Type B pancreatic cell (in vitro differentiated cells): ENCODE measurements around the gene C19orf85. TPM values are rescaled to one million over a fixed set of nuclear protein-coding genes. Genes with fewer than 3 reads are reported as not detected.

Source experiments
- DNase-seq: peaks from one replicate; pipeline ENCODE4 v3.0.0; 2021; ENCODE audit warnings: mixed read lengths; ENCODE audit not compliant: unreplicated experiment; ENCODE audit errors: extremely low spot score
- H3K27ac Mint-ChIP-seq: 2 replicates; pipeline ENCODE4 v1.8.0; 2021; ENCODE audit warnings: mild to moderate bottlenecking, mixed read lengths
- H3K27me3 Mint-ChIP-seq: 2 replicates; pipeline ENCODE4 v1.8.0; 2021; ENCODE audit warnings: mixed read lengths
- H3K36me3 Mint-ChIP-seq: 2 replicates; pipeline ENCODE4 v1.8.0; 2021; ENCODE audit warnings: mixed read lengths
- H3K4me1 Mint-ChIP-seq: one replicate; pipeline ENCODE4 v1.8.0; 2021; ENCODE audit warnings: mixed read lengths; ENCODE audit not compliant: unreplicated experiment
- H3K4me3 Mint-ChIP-seq: 2 replicates; pipeline ENCODE4 v1.8.0; 2021; ENCODE audit warnings: mild to moderate bottlenecking, mixed read lengths
- H3K9me3 Mint-ChIP-seq: 2 replicates; pipeline ENCODE4 v1.8.0; 2021; ENCODE audit warnings: mixed read lengths
- total RNA-seq: library from RNA; stranded (reverse); gene quantifications from 2 replicates; pipeline ENCODE4 v1.2.1, GENCODE V29; 2021; ENCODE audit warnings: low replicate concordance
- TF ChIP-seq, protein P1 (sequence below): fragments of 200-600 bp; sonication (generic); conservative IDR thresholded peaks from 2 replicates; pipeline ENCODE4 v1.5.0; 2021; ENCODE audit warnings: antibody characterized with exemption, mild to moderate bottlenecking

The C19orf85 gene
- total RNA-seq, 1 donor from 2014 or later: not detected

DNA sequence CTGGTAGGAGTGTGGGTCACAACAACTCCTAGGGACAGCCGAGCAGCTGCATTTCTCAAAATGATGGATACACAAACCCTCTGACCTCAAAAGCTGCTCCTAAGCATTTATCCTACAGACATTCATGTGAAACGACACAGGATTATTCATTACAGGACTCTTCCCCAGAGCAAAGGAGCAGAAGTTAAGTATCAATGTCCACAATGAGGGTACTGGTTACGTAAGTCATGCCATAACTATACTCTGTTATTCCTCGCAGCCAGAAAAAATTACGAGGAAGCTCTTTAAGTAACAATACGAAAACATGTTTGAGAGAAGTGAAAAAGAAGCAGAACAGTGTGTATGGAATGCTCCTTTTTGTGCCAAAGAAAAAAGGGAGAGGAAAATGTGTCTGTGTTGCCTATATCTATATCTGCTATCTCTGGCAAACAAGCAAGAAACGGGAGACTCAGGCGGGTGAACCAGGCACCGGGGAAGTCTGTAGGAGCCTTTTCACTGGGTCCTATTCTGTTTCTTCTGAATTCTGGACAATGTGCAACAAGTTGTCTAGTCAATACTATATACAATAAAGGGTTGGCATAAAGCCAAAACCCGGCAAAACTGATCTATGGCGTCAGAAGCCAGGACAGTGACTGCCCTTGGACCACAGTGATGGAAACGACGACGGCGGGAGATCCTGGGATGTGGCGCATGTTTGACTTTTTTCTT, 4.4 kb downstream of the C19orf85 start:
- Mint-ChIP-seq H3K27ac (peak overlapping the region; percentile 94), H3K4me3 (peak overlapping the region; percentile 97), H3K36me3 (no peaks in the 10 kb centered on the region), H3K4me1 (peaks cover 31% of the 10 kb centered on the region), H3K9me3 (no peaks in the 10 kb centered on the region), H3K27me3 (peaks cover 10% of the 10 kb centered on the region)
- TF ChIP-seq, protein P1, sequence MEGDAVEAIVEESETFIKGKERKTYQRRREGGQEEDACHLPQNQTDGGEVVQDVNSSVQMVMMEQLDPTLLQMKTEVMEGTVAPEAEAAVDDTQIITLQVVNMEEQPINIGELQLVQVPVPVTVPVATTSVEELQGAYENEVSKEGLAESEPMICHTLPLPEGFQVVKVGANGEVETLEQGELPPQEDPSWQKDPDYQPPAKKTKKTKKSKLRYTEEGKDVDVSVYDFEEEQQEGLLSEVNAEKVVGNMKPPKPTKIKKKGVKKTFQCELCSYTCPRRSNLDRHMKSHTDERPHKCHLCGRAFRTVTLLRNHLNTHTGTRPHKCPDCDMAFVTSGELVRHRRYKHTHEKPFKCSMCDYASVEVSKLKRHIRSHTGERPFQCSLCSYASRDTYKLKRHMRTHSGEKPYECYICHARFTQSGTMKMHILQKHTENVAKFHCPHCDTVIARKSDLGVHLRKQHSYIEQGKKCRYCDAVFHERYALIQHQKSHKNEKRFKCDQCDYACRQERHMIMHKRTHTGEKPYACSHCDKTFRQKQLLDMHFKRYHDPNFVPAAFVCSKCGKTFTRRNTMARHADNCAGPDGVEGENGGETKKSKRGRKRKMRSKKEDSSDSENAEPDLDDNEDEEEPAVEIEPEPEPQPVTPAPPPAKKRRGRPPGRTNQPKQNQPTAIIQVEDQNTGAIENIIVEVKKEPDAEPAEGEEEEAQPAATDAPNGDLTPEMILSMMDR: no peak
- no peak for DNase-seq

DNA sequence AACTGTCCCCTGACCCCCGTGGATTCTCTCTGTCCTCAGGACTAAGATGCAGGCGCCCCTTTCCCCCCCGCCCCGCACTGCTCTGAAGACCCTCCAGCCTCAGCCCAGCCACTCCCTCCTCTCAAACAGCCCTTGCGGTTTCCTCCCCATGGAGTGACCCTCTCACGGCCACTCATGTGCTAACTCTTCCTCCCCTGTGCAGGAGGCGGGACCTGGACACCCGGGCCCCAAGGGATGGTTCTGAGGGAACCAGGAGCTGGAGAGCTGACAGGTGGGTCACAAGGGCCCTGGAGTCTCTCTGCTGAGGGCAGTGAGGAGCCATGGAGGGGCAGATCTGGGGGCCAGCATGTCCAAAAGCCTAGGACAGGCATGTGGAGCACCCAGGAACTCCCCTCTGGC, 5.0 kb downstream of the C19orf85 start:
- Mint-ChIP-seq H3K9me3 (no peaks in the 10 kb centered on the region), H3K27ac (no peak overlapping the region), H3K27me3 (peaks cover 12% of the 10 kb centered on the region), H3K36me3 (no peaks in the 10 kb centered on the region), H3K4me3 (peak overlapping the region; percentile 97), H3K4me1 (peaks cover 31% of the 10 kb centered on the region)
- no peak for DNase-seq
- TF ChIP-seq, protein P1: no peak

DNA sequence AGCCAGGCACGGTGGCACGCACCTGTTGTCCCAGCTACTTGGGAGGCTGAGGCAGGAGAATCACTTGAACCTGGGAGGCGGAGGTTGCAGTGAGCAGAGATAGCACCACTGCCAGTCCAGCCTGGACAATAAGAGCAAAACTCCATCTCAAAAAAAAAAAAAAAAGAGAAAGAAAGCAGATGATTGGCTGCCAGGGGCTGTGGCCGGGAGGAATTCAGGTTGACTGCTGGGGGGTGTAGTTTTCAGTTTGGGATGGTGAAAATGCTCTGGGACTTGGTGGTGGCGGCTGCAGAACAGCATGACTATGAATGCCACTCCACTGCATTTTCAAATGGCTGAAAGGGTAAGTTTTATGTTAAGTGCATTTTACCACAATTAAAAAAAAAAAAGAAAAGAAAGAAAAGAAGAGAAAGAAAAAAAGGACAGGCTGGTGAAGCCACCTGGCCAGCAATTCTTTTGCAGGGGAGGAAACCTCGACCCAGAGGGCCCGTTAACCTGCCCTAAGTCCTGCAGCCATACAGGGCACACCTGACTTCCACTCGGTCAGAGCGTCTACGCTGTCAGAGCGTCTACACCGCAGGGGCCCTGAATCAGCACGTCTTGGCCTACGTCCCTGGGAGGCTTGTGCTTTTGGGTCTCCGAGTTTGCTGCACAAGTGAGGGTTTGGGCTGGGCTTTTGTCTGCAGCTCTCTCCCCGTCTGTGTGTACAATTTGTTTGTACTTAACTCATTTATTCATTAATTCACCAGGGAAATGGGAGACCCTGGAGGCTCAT, 6.7 kb downstream of the C19orf85 start:
- H3K4me3 Mint-ChIP-seq: no peak overlapping the region
- no peak for DNase-seq
- no peak overlapping the region for H3K27ac Mint-ChIP-seq

DNA sequence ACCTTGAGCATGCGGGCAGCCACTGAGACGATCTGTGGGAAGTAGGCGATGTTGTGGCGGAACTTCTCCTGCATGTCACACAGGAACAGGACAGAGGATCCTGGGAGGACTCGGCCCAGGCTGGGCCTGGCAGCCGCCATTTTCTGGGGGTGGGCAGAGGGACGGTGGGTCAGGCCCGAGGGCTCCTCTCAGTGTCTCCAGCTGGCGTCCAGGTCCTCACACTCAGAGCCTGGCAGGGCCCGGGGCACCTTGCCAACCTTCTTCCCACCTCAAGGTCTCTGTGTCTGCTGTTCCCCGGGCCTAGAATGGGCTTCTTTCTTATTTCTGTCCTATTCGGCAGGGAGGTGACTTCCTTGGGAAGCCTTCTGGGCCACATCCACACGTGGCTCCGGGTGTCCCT, 8.2 kb downstream of the C19orf85 start:
- H3K9me3 Mint-ChIP-seq: no peaks in the 10 kb centered on the region
- peaks cover 34% of the 10 kb centered on the region for H3K4me1 Mint-ChIP-seq
- TF ChIP-seq, protein P1: no peak
- peaks cover 8% of the 10 kb centered on the region for H3K36me3 Mint-ChIP-seq
- peaks cover 22% of the 10 kb centered on the region for H3K27me3 Mint-ChIP-seq
- DNase-seq: no peak
- H3K27ac Mint-ChIP-seq: no peak overlapping the region
- H3K4me3 Mint-ChIP-seq: no peak overlapping the region

More for the DNA sequence above, 6.7 kb downstream of the C19orf85 start:
- Mint-ChIP-seq H3K27me3 (peaks cover 22% of the 10 kb centered on the region), H3K36me3 (peaks cover 8% of the 10 kb centered on the region), H3K9me3 (no peaks in the 10 kb centered on the region), H3K4me1 (peaks cover 41% of the 10 kb centered on the region)
- TF ChIP-seq, protein P1: no peak

DNA sequence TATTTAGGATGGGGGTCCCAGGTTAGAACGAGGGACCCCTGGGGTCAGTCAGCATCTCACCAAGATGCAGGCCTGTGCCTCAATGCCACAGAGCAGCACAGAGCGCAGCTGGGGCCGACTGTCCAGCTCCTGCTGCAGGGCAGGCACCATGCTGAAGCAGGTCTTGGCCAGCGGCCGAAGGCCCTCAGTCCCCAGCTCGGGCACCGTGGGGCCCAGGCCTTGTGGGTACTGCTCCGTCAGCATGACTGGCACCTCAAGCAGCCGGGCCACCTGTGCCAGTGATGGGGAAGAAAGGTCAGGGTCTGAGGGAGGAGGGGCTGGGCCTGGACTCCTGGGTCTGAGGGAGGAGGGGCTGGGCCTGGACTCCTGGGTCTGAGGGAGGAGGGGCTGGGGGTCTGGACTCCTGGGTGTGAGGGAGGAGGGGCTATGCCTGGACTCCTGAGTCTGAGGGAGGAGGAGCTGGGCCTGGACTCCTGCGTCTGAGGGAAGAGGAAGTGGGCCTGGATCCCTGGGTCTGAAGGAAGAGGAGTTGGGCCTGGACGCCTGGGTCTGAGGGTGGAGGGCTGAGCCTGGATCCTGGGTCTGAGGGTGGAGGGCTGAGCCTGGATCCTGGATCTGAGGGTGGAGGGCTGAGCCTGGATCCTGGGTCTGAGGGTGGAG, 8.8 kb downstream of the C19orf85 start:
- H3K27me3 Mint-ChIP-seq: peaks cover 25% of the 10 kb centered on the region
- no peak overlapping the region for H3K27ac Mint-ChIP-seq
- no peak overlapping the region for H3K4me3 Mint-ChIP-seq
- peaks cover 31% of the 10 kb centered on the region for H3K4me1 Mint-ChIP-seq
- DNase-seq: no peak
- H3K9me3 Mint-ChIP-seq: no peaks in the 10 kb centered on the region
- H3K36me3 Mint-ChIP-seq: peaks cover 8% of the 10 kb centered on the region
- TF ChIP-seq, protein P1: no peak
